IMR-90 (cell line): ENCODE data around the gene TSPYL4. TPM values are rescaled to one million over a fixed set of nuclear protein-coding genes. Genes with fewer than 3 reads are reported as not detected.

Experiments used
- ATAC-seq: fragments of 200-7000 bp; cut with Tn5 transposase; 2 replicates; pipeline ENCODE4 v1.9.1; 2020; ENCODE audit warnings: low read depth, mild to moderate bottlenecking, moderate library complexity
- BruUV-seq: library from RNA; stranded (reverse); fragments of 400-500 nt; replicated peaks from 2 replicates; lab custom pipeline; 2021; lab: Mats Ljungman, UMichigan
- CTCF ChIA-PET: fragments of 300-600 bp; formaldehyde crosslinking; extraction: SDS; loops from one replicate; lab custom pipeline; 2021; ENCODE audit warnings: antibody characterized with exemption; lab: Yijun Ruan, JAX
- POLR2A ChIA-PET: fragments of 300-600 bp; sonication (Branson Sonifier 250); formaldehyde crosslinking; loops from one replicate; lab custom pipeline; 2022; ENCODE audit warnings: antibody characterized with exemption; ENCODE audit not compliant: unreplicated experiment; lab: Charles Lee
- DNase-seq: peaks from one replicate; pipeline ENCODE4 v3.0.0; 2013
- H2AFZ ChIP-seq: replicated peaks from 2 replicates; pipeline ENCODE3; 2013; ENCODE audit warnings: low read length, mild to moderate bottlenecking; ENCODE audit not compliant: poor library complexity
- H2AK5ac ChIP-seq: 2 replicates; pipeline ENCODE4 v1.6.1; 2013; ENCODE audit warnings: low read depth, low read length, inconsistent platforms
- H2AK9ac ChIP-seq: replicated peaks from 2 replicates; pipeline ENCODE3; 2013; ENCODE audit warnings: mild to moderate bottlenecking, low read depth, low read length, moderate library complexity; ENCODE audit not compliant: poor library complexity
- H2BK120ac ChIP-seq: 2 replicates; pipeline ENCODE4 v1.6.1; 2013; ENCODE audit warnings: low read depth, low read length, inconsistent platforms
- H2BK15ac ChIP-seq: 3 replicates; pipeline ENCODE4 v1.6.1; 2013; ENCODE audit warnings: low read depth, low read length, inconsistent platforms
- H2BK20ac ChIP-seq: 2 replicates; pipeline ENCODE4 v1.6.1; 2013; ENCODE audit warnings: low read depth, mild to moderate bottlenecking, inconsistent platforms, low read length, moderate library complexity
- H2BK5ac ChIP-seq: 2 replicates; pipeline ENCODE4 v1.6.1; 2013; ENCODE audit warnings: mild to moderate bottlenecking, low read depth, low read length, inconsistent platforms; ENCODE audit not compliant: poor library complexity, severe bottlenecking
- H3K14ac ChIP-seq: replicated peaks from 2 replicates; pipeline ENCODE4 v1.6.1; 2013; ENCODE audit warnings: low read depth, low read length, inconsistent platforms
- H3K18ac ChIP-seq: 2 replicates; pipeline ENCODE4 v1.6.1; 2013; ENCODE audit warnings: low read depth, low read length, control low read depth
- H3K23ac ChIP-seq: 2 replicates; pipeline ENCODE4 v1.6.1; 2013; ENCODE audit warnings: low read depth, low read length, inconsistent platforms
- H3K27ac ChIP-seq: 2 replicates; pipeline ENCODE4 v1.5.1; 2013; ENCODE audit warnings: mild to moderate bottlenecking, control low read depth, low read length; ENCODE audit not compliant: insufficient read depth
- H3K27me3 ChIP-seq: 2 replicates; pipeline ENCODE4 v1.6.1; 2013; ENCODE audit warnings: low read length; ENCODE audit not compliant: control insufficient read depth, insufficient read depth
- H3K36me3 ChIP-seq: 2 replicates; pipeline ENCODE4 v1.6.1; 2013; ENCODE audit warnings: low read length, mixed read lengths; ENCODE audit not compliant: control insufficient read depth, insufficient read depth
- H3K4ac ChIP-seq: 2 replicates; pipeline ENCODE4 v1.6.1; 2013; ENCODE audit warnings: low read depth, low read length, inconsistent platforms
- H3K4me1 ChIP-seq: 2 replicates; pipeline ENCODE4 v1.6.1; 2013; ENCODE audit warnings: low read length, mixed read lengths; ENCODE audit not compliant: control insufficient read depth, insufficient read depth
- H3K4me2 ChIP-seq: 2 replicates; pipeline ENCODE4 v1.6.1; 2013; ENCODE audit warnings: low read depth, mild to moderate bottlenecking, control low read depth, low read length, moderate library complexity
- H3K4me3 ChIP-seq: 2 replicates; pipeline ENCODE4 v1.5.1; 2013; ENCODE audit warnings: low read depth, mild to moderate bottlenecking, control low read depth, low read length, moderate library complexity; ENCODE audit not compliant: insufficient read depth
- H3K56ac ChIP-seq: 2 replicates; pipeline ENCODE4 v1.6.1; 2013; ENCODE audit warnings: low read length, inconsistent platforms; ENCODE audit not compliant: insufficient read depth; ENCODE audit errors: extremely low read depth
- H3K79me1 ChIP-seq, 2 experiments: 2 replicates each; pipeline ENCODE4 v1.6.1; 2013; ENCODE audit warnings: low read length in 2 of 2, inconsistent platforms in 1 of 2, low read depth in 1 of 2
- H3K9ac ChIP-seq: 2 replicates; pipeline ENCODE4 v1.6.1; 2013; ENCODE audit warnings: low read depth, low read length, control low read depth
- H3K9me1 ChIP-seq: 2 replicates; pipeline ENCODE4 v1.6.1; 2013; ENCODE audit warnings: low read length, inconsistent platforms; ENCODE audit not compliant: insufficient read depth
- H3K9me3 ChIP-seq: 2 replicates; pipeline ENCODE4 v1.6.1; 2013; ENCODE audit warnings: low read length; ENCODE audit not compliant: control insufficient read depth, insufficient read depth
- H4K20me1 ChIP-seq: 2 replicates; pipeline ENCODE4 v1.6.1; 2013; ENCODE audit warnings: low read length, inconsistent platforms; ENCODE audit not compliant: insufficient read depth
- H4K5ac ChIP-seq: 2 replicates; pipeline ENCODE4 v1.6.1; 2013; ENCODE audit warnings: mild to moderate bottlenecking, low read depth, low read length, control low read depth
- H4K8ac ChIP-seq, 2 experiments: 2 replicates each; pipeline ENCODE4 v1.6.1; 2013; ENCODE audit warnings: low read depth in 2 of 2, low read length in 2 of 2, control low read depth in 1 of 2, inconsistent platforms in 1 of 2
- H4K91ac ChIP-seq: 2 replicates; pipeline ENCODE4 v1.6.1; 2013; ENCODE audit warnings: low read depth, low read length, inconsistent platforms; ENCODE audit not compliant: insufficient read depth
- CEBPB ChIP-seq: IDR thresholded peaks from 2 replicates; pipeline ENCODE4 v1.6.1; 2012; ENCODE audit warnings: low read depth, low read length, improper control_type of control experiment
- CTCF ChIP-seq: conservative IDR thresholded peaks from 2 replicates; pipeline ENCODE4 v1.5.1; 2012; ENCODE audit warnings: mild to moderate bottlenecking, low read depth, low read length, improper control_type of control experiment
- FOS ChIP-seq: fragments of 150-350 bp; IDR thresholded peaks from 2 replicates; pipeline ENCODE4 v1.6.1; 2016; ENCODE audit warnings: low read depth, low read length
- MAFK ChIP-seq: IDR thresholded peaks from 2 replicates; pipeline ENCODE4 v1.6.1; 2012; ENCODE audit warnings: low read depth, low read length, improper control_type of control experiment
- MAZ ChIP-seq: IDR thresholded peaks from 2 replicates; pipeline ENCODE4 v1.6.1; 2012; ENCODE audit warnings: low read depth, mild to moderate bottlenecking, low read length, improper control_type of control experiment, moderate library complexity, borderline replicate concordance
- MXI1 ChIP-seq: IDR thresholded peaks from 2 replicates; pipeline ENCODE4 v1.6.1; 2012; ENCODE audit warnings: low read depth, mild to moderate bottlenecking, low read length, moderate library complexity, borderline replicate concordance
- NFE2L2 ChIP-seq: fragments of 150-350 bp; IDR thresholded peaks from 2 replicates; pipeline ENCODE4 v1.6.1; 2016; ENCODE audit warnings: low read depth, mild to moderate bottlenecking, low read length
- RAD21 ChIP-seq: IDR thresholded peaks from 2 replicates; pipeline ENCODE4 v1.6.1; 2012; ENCODE audit warnings: low read length, improper control_type of control experiment
- RCOR1 ChIP-seq: IDR thresholded peaks from 2 replicates; pipeline ENCODE4 v1.6.1; 2012; ENCODE audit warnings: mild to moderate bottlenecking, low read length, improper control_type of control experiment; ENCODE audit not compliant: insufficient replicate concordance
- RFX5 ChIP-seq: IDR thresholded peaks from 2 replicates; pipeline ENCODE4 v1.8.0; 2012; ENCODE audit warnings: low read depth, mild to moderate bottlenecking, low read length, moderate library complexity
- SMC3 ChIP-seq: fragments of 150-350 bp; IDR thresholded peaks from 2 replicates; pipeline ENCODE4 v1.6.1; 2016; ENCODE audit warnings: low read depth, mild to moderate bottlenecking, antibody characterized with exemption, low read length, moderate library complexity
- USF2 ChIP-seq: fragments of 150-350 bp; IDR thresholded peaks from 2 replicates; pipeline ENCODE4 v1.6.1; 2017; ENCODE audit warnings: mild to moderate bottlenecking, antibody characterized with exemption, low read length, low read depth
- dilution Hi-C: fragments of 300-500 bp; cut with HindIII; formaldehyde crosslinking; loops from one replicate; pipeline ENCODE4 v1.14.3; 2018; ENCODE audit warnings: low sequenced_read_pairs; ENCODE audit not compliant: unreplicated experiment
- in situ Hi-C: fragments of 300-500 bp; cut with MboI; formaldehyde crosslinking; loops from 3 replicates; pipeline ENCODE4 v1.14.3; 2019; ENCODE audit warnings: low sequenced_read_pairs, inconsistent platforms, mixed read lengths
- intact Hi-C: fragments of 100-400 bp; cut with micrococcal nuclease; formaldehyde crosslinking; loops from 2 replicates; pipeline ENCODE4 v1.10.0; 2022
- polyA plus RNA-seq, 3 experiments: library from polyadenylated mRNA; depleted of rRNA; stranded (reverse); fragments of >200 nt; gene quantifications; 2 replicates each; pipeline ENCODE4 v1.2.3, GENCODE V29; 2012; ENCODE audit warnings: low replicate concordance in 1 of 3
- total RNA-seq: library from RNA; depleted of rRNA; stranded (reverse); fragments of >200 nt; gene quantifications from 2 replicates; pipeline ENCODE4 v1.2.3, GENCODE V29; 2012

Gene TSPYL4
- total and polyA plus RNA-seq, 2 of the 4 experiments (the other 2 are of a cell fraction), result 22.0 to 29.9 TPM

GRCh38 chr6:116266803-116267202 is 12.9 kb upstream of the TSPYL4 start:
- no peak overlapping the region for H3K14ac ChIP-seq
- no peak overlapping the region for H2BK15ac ChIP-seq
- no peak overlapping the region for H3K4ac ChIP-seq
- TF ChIP-seq RAD21 (no peak), USF2 (no peak), CTCF (no peak), NFE2L2 (no peak), SMC3 (no peak), MAFK (no peak), CEBPB (no peak), RCOR1 (no peak), RFX5 (no peak), MXI1 (no peak), FOS (no peak), MAZ (no peak)
- H2BK5ac ChIP-seq, result no peak overlapping the region
- no peak overlapping the region for H2AK9ac ChIP-seq
- H2BK120ac ChIP-seq, result no peak overlapping the region
- ATAC-seq, result no peak
- no TSS peak for BruUV-seq
- H3K4me1 ChIP-seq, result peaks cover 5% of the 10 kb centered on the region; the same call in 1 of the 2 replicates
- no peaks in the 10 kb centered on the region for H3K36me3 ChIP-seq
- no peak overlapping the region for H3K23ac ChIP-seq
- no peak overlapping the region for H4K91ac ChIP-seq
- POLR2A ChIA-PET, result no interaction called here
- no peaks in the 10 kb centered on the region; the same call in 1 of the 2 replicates for H4K20me1 ChIP-seq
- intact Hi-C loops, result loop anchor here (5.0 kb wide), 1 partner anchor 380 kb away; no protein-coding TSS in a partner anchor
- H3K4me2 ChIP-seq, result no peak overlapping the region
- no peaks in the 10 kb centered on the region; the same call in 1 of the 2 replicates for H3K9me3 ChIP-seq
- no peak overlapping the region for H3K27ac ChIP-seq
- H3K9ac ChIP-seq, result no peak overlapping the region
- no peak overlapping the region for H2AK5ac ChIP-seq
- no peak overlapping the region for H4K8ac ChIP-seq
- H3K27me3 ChIP-seq, result no peaks in the 10 kb centered on the region
- H3K79me1 ChIP-seq, result peaks cover 0 to 20% of the 10 kb centered on the region in 2 experiments; a peak in 2 of 4 replicates
- H4K5ac ChIP-seq, result no peak overlapping the region
- no peak for DNase-seq
- peaks cover 10% of the 10 kb centered on the region; the same call in 1 of the 2 replicates for H3K9me1 ChIP-seq
- H2BK20ac ChIP-seq, result no peak overlapping the region
- no peak overlapping the region for H3K56ac ChIP-seq
- CTCF ChIA-PET, result interaction anchor here (1.0 to 3.3 kb wide), 3 partner anchors 12 to 295 kb away, joined by 3 to 20 read pairs (median 12); partner anchors contain the start of gene TSPYL4
- no peak overlapping the region for H2AFZ ChIP-seq
- no peak overlapping the region for H3K4me3 ChIP-seq
- in situ Hi-C loops, result loop anchor here (5.0 to 10.0 kb wide), 2 partner anchors 268 to 295 kb away; no protein-coding TSS in a partner anchor
- dilution Hi-C loops, result no loop called here
- H3K18ac ChIP-seq, result no peak overlapping the region
